K562 (cell line): ENCODE results near the gene NUBPL. TPM values are rescaled to one million over a fixed set of nuclear protein-coding genes. Genes with fewer than 3 reads are reported as not detected.

Experiments used
- ATAC-seq: fragments of 200-7000 bp; cut with Tn5 transposase; 3 replicates; pipeline ENCODE4 v1.9.1; 2020; ENCODE audit warnings: moderate library complexity
- BruUV-seq: library from RNA; stranded (reverse); fragments of 400-500 nt; replicated peaks from 2 replicates; lab custom pipeline; 2021; lab: Mats Ljungman, UMichigan
- CTCF ChIA-PET: fragments of 300-600 bp; formaldehyde crosslinking; extraction: SDS; loops from one replicate; lab custom pipeline; 2021; ENCODE audit warnings: low intra/inter-chr PET ratio; lab: Yijun Ruan, JAX
- POLR2A ChIA-PET: fragments of 300-600, 350-650 bp; sonication (Branson Sonifier 250); formaldehyde crosslinking; extraction: SDS; loops from one replicate; lab custom pipeline; 2021; ENCODE audit warnings: antibody characterized with exemption, inconsistent platforms; lab: Yijun Ruan, JAX
- DNase-seq, 4 experiments: peaks; one replicate each; pipeline versions ENCODE4 v3.0.0 to v3.0.0-alpha.2; 2011 to 2018; ENCODE audit warnings: low spot score in 3 of 4, mixed read lengths in 3 of 4; ENCODE audit errors: extremely low read depth in 1 of 4
- FAIRE-seq: peaks from 2 replicates; lab custom pipeline; 2011; peaks lifted over from hg19 to GRCh38; lab: Jason Lieb, UNC
- H2AFZ ChIP-seq: 2 replicates; pipeline ENCODE4 v1.6.0; 2011; ENCODE audit warnings: low read depth, low read length, control low read depth, inconsistent platforms
- H3K27ac ChIP-seq: fragments of 200-600 bp; 3 replicates; pipeline ENCODE4 v1.8.0; 2011; ENCODE audit warnings: low read depth, mild to moderate bottlenecking, control low read depth, inconsistent platforms, low read length, moderate library complexity, mixed read lengths; ENCODE audit errors: extremely low read depth
- H3K27me3 ChIP-seq, 2 experiments: fragments of 300-600 bp in 1 of 2; 2 replicates in 1 of 2; 3 replicates in 1 of 2; pipeline versions ENCODE4 v1.6.0 to v1.8.0; 2011; ENCODE audit warnings: inconsistent platforms in 2 of 2, low read length in 2 of 2, mild to moderate bottlenecking in 1 of 2, mixed read lengths in 1 of 2, moderate library complexity in 1 of 2; ENCODE audit not compliant: control insufficient read depth in 2 of 2, insufficient read depth in 2 of 2
- H3K36me3 ChIP-seq: fragments of 300-600 bp; 3 replicates; pipeline ENCODE4 v1.8.0; 2011; ENCODE audit warnings: mild to moderate bottlenecking, low read length, inconsistent platforms; ENCODE audit not compliant: control insufficient read depth, insufficient read depth
- H3K4me1 ChIP-seq, 2 experiments: fragments of 200-600 bp in 1 of 2; replicated peaks in 1 of 2; 2 replicates in 1 of 2; 3 replicates in 1 of 2; pipeline versions ENCODE4 v1.5.1 to v1.8.0; 2011; ENCODE audit warnings: inconsistent platforms in 2 of 2, low read length in 2 of 2, mild to moderate bottlenecking in 1 of 2, mixed read lengths in 1 of 2, moderate library complexity in 1 of 2; ENCODE audit not compliant: control insufficient read depth in 2 of 2, insufficient read depth in 2 of 2
- H3K4me2 ChIP-seq: 2 replicates; pipeline ENCODE4 v1.6.1; 2011; ENCODE audit warnings: low read length, control low read depth, inconsistent platforms, mixed read lengths; ENCODE audit not compliant: insufficient read depth
- H3K4me3 ChIP-seq: fragments of 200-600 bp; sonication (generic), shearing (Covaris generic); 2 replicates; pipeline ENCODE4 v1.5.1; 2016; ENCODE audit warnings: control low read depth, inconsistent platforms
- H3K79me2 ChIP-seq: fragments of 200-600 bp; 3 replicates; pipeline ENCODE4 v1.8.0; 2011; ENCODE audit warnings: low read length, inconsistent platforms; ENCODE audit not compliant: control insufficient read depth, insufficient read depth
- H3K9ac ChIP-seq, 2 experiments: 2 replicates each; pipeline versions ENCODE4 v1.6.0 to v1.6.1; 2011; ENCODE audit warnings: low read depth in 2 of 2, low read length in 2 of 2, control low read depth in 1 of 2, inconsistent platforms in 1 of 2, mild to moderate bottlenecking in 1 of 2, mixed read lengths in 1 of 2; ENCODE audit not compliant: insufficient read depth in 1 of 2
- H3K9me1 ChIP-seq: one replicate; pipeline ENCODE4 v1.6.0; 2011; ENCODE audit warnings: inconsistent platforms, mild to moderate bottlenecking, low read length, moderate library complexity; ENCODE audit not compliant: control insufficient read depth, insufficient read depth
- H3K9me3 ChIP-seq: replicated peaks from 2 replicates; pipeline ENCODE4 v1.5.1; 2011; ENCODE audit warnings: low read depth, low read length, inconsistent platforms; ENCODE audit not compliant: control insufficient read depth, insufficient read depth
- H4K20me1 ChIP-seq: replicated peaks from 2 replicates; pipeline ENCODE4 v1.6.1; 2011; ENCODE audit warnings: low read length, inconsistent platforms, mixed read lengths; ENCODE audit not compliant: control insufficient read depth, insufficient read depth
- ARHGAP35 ChIP-seq: fragments of 450-650 bp; IDR thresholded peaks from 2 replicates; pipeline ENCODE4 v1.6.1; 2018; ENCODE audit not compliant: partially characterized antibody
- BCOR ChIP-seq: fragments of 450-650 bp; IDR thresholded peaks from 2 replicates; pipeline ENCODE4 v1.6.1; 2016
- CUX1 ChIP-seq: fragments of 200-800 bp; sonication (Bioruptor generic); IDR thresholded peaks from 2 replicates; pipeline ENCODE4 v1.6.1; 2016; ENCODE audit warnings: missing genetic modification characterization, missing compliant biosample characterization
- FIP1L1 ChIP-seq: fragments of 200-400 bp; formaldehyde crosslinking; IDR thresholded peaks from 2 replicates; pipeline ENCODE4 v1.6.1; 2018; ENCODE audit warnings: mild to moderate bottlenecking, low read depth, low read length; ENCODE audit not compliant: poor library complexity, severe bottlenecking
- FOXM1 ChIP-seq, 2 experiments: fragments of 450-650 bp in 1 of 2; sonication (generic) in 1 of 2; formaldehyde crosslinking in 1 of 2; IDR thresholded peaks; 2 replicates each; pipeline versions ENCODE4 v1.6.1 to v1.9.0; 2017 to 2022; ENCODE audit warnings: low read depth in 2 of 2, mild to moderate bottlenecking in 2 of 2, missing genetic modification reagents in 1 of 2, moderate library complexity in 1 of 2
- JUND ChIP-seq, 2 experiments: IDR thresholded peaks; 2 replicates in 1 of 2; 3 replicates in 1 of 2; pipeline ENCODE4 v1.6.1; 2011; ENCODE audit warnings: borderline replicate concordance in 2 of 2, low read depth in 2 of 2, low read length in 2 of 2, improper control_type of control experiment in 1 of 2, missing biosample characterization in 1 of 2, missing genetic modification characterization in 1 of 2, missing genetic modification reagents in 1 of 2
- POLR2AphosphoS2 ChIP-seq: IDR thresholded peaks from 2 replicates; pipeline ENCODE4 v1.6.1; 2012; ENCODE audit warnings: low read length, improper control_type of control experiment
- TAF7 ChIP-seq: fragments of 450-650 bp; IDR thresholded peaks from 2 replicates; pipeline ENCODE4 v1.6.1; 2016; ENCODE audit warnings: missing genetic modification characterization, missing compliant biosample characterization
- TCF7L2 ChIP-seq: fragments of 150-350 bp; IDR thresholded peaks from 2 replicates; pipeline ENCODE4 v1.6.1; 2016; ENCODE audit warnings: low read depth, mild to moderate bottlenecking, low read length, moderate library complexity
- YY1 ChIP-seq, 3 experiments: IDR thresholded peaks; 2 replicates each; pipeline ENCODE4 v1.6.1; 2011; ENCODE audit warnings: low read length in 2 of 3, mild to moderate bottlenecking in 2 of 3, moderate library complexity in 2 of 3, borderline replicate concordance in 1 of 3, control low read depth in 1 of 3, low read depth in 1 of 3; ENCODE audit not compliant: insufficient read depth in 3 of 3, insufficient replicate concordance in 2 of 3, control insufficient read depth in 1 of 3, insufficient read length in 1 of 3; ENCODE audit errors: extremely low read depth in 1 of 3
- ZFP30 ChIP-seq: fragments of 250-450 bp; sonication (Bioruptor Pico); IDR thresholded peaks from 2 replicates; pipeline ENCODE4 v1.8.0; 2022; ENCODE audit warnings: moderate library complexity, mild to moderate bottlenecking, inconsistent platforms, borderline replicate concordance
- ZNF717 ChIP-seq: fragments of 250-450 bp; sonication (Bioruptor Pico); IDR thresholded peaks from 2 replicates; pipeline ENCODE4 v1.5.0; 2021
- WGBS: fragments of 100-300 bp; shearing (Covaris generic); methylation state at CpG from one replicate; pipeline ENCODE4 v1.1.6; 2016; ENCODE audit warnings: low coverage, mixed read lengths; ENCODE audit not compliant: insufficient coverage; ENCODE audit errors: missing lambda C conversion rate; 5-methylcytosine and 5-hydroxymethylcytosine counted together
- in situ Hi-C: fragments of 300-500 bp; cut with MboI; formaldehyde crosslinking; loops from 4 replicates; pipeline ENCODE4 v1.15.0; 2018; ENCODE audit warnings: inconsistent platforms, mixed read lengths
- intact Hi-C: fragments of 100-400 bp; cut with micrococcal nuclease; formaldehyde crosslinking; loops from 2 replicates; pipeline ENCODE4 v1.14.2; 2022
- polyA plus RNA-seq, 8 experiments: library from polyadenylated mRNA; depleted of rRNA in 4 of 8; stranded (reverse) in 5 of 8; unstranded in 3 of 8; fragments of >200 nt; fragmentation: Nextera tagmentation in 2 of 8; fragmentation: Illumina TruSeq in 1 of 8; extraction: Ambion mirVana in 2 of 8; extraction: Trizol in 1 of 8; gene quantifications; 2 replicates each; pipeline versions ENCODE4 v1.2.1 to v1.2.3, GENCODE V29; 2011 to 2014; ENCODE audit warnings: inconsistent platforms in 1 of 8, missing spikeins in 1 of 8
- total RNA-seq, 7 experiments: library from RNA; depleted of rRNA in 6 of 7; stranded (reverse); fragments of >200 nt in 6 of 7; fragmentation: Illumina TruSeq in 2 of 7; extraction: Trizol in 2 of 7; gene quantifications; 2 replicates each; pipeline versions ENCODE4 v1.2.1 to v1.2.3, GENCODE V29; 2011 to 2021; ENCODE audit warnings: low replicate concordance in 1 of 7

NUBPL gene
- total and polyA plus RNA-seq, 9 of the 15 experiments (the other 6 are each of a cell fraction or from before 2014, with no cell fraction given) = 3.2 to 8.7 (median 6.1) TPM

DNA sequence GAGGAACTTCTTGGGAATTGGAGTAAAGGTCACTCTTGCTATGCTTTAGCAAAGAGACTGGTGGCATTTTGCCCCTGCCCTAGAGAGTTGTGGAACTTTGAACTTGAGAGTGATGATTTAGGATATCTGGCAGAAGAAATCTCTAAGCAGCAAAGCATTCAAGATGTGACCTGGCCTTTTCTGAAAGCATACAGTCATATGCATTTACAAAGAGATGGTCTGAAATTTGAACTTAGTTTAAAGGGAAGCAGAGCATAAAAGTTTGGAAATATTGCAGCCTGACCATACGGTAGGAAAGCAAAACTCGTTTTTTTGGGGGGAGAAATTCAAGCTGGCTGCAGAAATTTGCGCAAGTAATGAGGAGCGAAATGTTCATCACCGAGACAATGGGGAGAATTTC is 60.9 kb downstream of the NUBPL start:
- POLR2A ChIA-PET = no interaction called here
- Histone ChIP-seq H3K27me3 (no peaks in the 10 kb centered on the region), H3K27ac (no peak overlapping the region), H2AFZ (no peak overlapping the region), H3K4me3 (no peak overlapping the region), H3K4me1 (no peaks in the 10 kb centered on the region), H4K20me1 (no peaks in the 10 kb centered on the region), H3K9me3 (0 out of 2 replicates have a peak, but pooled peaks cover 2% of the 10 kb centered on the region), H3K9me1 (no peaks in the 10 kb centered on the region), H3K36me3 (no peaks in the 10 kb centered on the region), H3K79me2 (no peaks in the 10 kb centered on the region), H3K9ac (no peak overlapping the region), H3K4me2 (no peak overlapping the region)
- in situ Hi-C loops = no loop called here
- intact Hi-C loops = no loop called here
- CTCF ChIA-PET = no interaction called here
- ATAC-seq (no peak), DNase-seq (no peak), FAIRE-seq (no peak)
- BruUV-seq = no TSS peak
- TF ChIP-seq TAF7 (tag) (no peak), ZNF717 (no peak), JUND (IDR thresholded peaks at IDR 0.05; ENCODE audit: borderline replicate concordance, low read depth, low read length) (no peak), JUND (tag; IDR thresholded peaks at IDR 0.05; ENCODE audit: borderline replicate concordance, low read depth, low read length) (no peak), TCF7L2 (no peak), ARHGAP35 (no peak), POLR2AphosphoS2 (no peak), BCOR (no peak), ZFP30 (no peak), CUX1 (CRISPR knock-in tag) (no peak), YY1 (IDR thresholded peaks at IDR 0.05; ENCODE audit: borderline replicate concordance in 1 of 3, control insufficient read depth in 1 of 3, extremely low read depth in 1 of 3, insufficient read depth in 3 of 3, insufficient read length in 1 of 3, insufficient replicate concordance in 2 of 3, low read depth in 1 of 3, low read length in 2 of 3) (no peak), FIP1L1 (no peak), FOXM1 (IDR thresholded peaks at IDR 0.05; ENCODE audit: low read depth) (no peak), FOXM1 (CRISPR knock-in tag; IDR thresholded peaks at IDR 0.05; ENCODE audit: low read depth) (no peak)
- 70% methylated on average over 5 of the region's 5 CpGs for WGBS
